GM12874 (cell line): ENCODE measurements around the gene SLC4A4.

ENCODE experiments used
- CTCF ChIP-seq: IDR thresholded peaks from 2 replicates; pipeline ENCODE4 v1.5.1; 2011; ENCODE audit warnings: low read depth, mild to moderate bottlenecking, control low read depth, low read length, moderate library complexity; ENCODE audit not compliant: insufficient read depth

The SLC4A4 gene

GRCh38 chr4:71469541-71469940 is 130.7 kb downstream of the SLC4A4 start:
- TF ChIP-seq CTCF, result no peak

GRCh38 chr4:71470524-71470923 is 131.7 kb downstream of the SLC4A4 start:
- no peak for TF ChIP-seq CTCF

GRCh38 chr4:71472946-71473345 is 134.1 kb downstream of the SLC4A4 start:
- TF ChIP-seq CTCF, result no peak

DNA sequence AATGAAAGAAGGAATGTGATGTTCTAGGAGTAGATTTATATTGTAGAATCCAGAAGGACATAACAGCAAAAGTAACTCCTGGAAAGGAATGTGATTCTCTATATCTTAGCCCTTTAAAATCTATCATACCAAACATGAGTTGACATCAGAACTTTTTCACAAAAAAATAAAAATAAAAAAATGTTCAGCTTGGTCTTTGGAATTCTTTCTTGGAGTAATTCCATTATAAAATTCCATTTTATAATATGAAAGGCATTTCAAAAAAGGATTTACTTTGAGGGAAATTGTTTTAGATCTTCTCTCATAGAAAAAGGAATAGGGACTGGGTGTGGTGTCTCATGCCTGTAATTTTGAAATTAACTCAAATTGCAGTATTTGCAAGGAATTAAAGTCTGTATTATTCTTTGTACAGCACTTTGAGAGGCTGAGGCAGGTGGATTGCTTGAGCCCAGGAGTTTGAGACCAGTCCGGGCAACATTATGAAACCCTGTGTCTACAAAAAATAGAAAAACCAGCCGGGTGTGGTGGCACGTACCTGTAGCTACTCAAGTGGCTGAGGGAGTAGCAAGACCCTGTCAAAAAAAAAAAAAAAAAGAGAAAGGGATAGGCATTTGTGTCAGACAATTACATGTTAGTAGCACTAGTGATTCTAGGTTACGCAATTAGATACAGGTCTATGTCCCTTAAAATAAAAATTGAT is 134.9 kb downstream of the SLC4A4 start:
- TF ChIP-seq CTCF, result no peak

- no peak for TF ChIP-seq CTCF
These were observed 135.9 kb downstream of the SLC4A4 start for GRCh38 chr4:71474731-71475130.

GRCh38 chr4:71476240-71476639 is 137.4 kb downstream of the SLC4A4 start:
- no peak for TF ChIP-seq CTCF

DNA sequence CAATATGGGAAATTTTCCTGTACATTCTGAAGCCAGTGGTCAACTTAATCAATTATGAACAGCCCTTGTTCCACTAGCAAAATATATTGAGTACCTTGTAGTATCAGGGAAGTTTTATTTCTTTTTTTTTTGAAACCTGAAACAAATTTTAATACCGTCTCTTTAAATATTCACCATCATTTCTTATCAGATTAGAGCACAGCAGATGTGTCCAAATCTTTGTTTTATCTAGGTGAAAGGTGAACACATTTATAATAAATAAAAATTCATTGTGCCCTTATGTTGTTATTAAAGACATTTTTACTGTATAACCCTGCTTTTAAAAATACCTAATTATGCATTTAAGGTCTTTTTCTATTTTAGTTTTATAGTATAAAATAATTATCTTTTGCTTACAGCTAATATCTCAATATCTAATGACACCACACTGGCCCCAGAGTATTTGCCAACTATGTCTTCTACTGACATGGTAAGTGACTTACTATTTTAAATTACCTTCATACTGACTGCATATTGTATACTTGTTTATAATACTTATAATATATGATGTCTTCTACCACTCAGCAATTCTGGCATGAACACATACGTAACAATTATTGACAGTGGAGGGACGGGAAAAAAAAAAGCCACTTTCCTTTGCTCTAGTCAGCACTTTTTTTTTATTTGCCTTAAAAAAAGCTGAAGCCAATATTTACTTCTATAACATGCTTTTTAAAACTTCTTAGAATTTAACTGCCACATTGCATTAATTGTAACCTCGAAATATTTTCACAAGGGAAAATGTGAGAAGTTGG is 147.9 kb downstream of the SLC4A4 start:
- TF ChIP-seq CTCF, result no peak
